Liver (tissue), 9 donors: ENCODE measurements around the gene PRAC1. TPM values are rescaled to one million over a fixed set of nuclear protein-coding genes. Genes with fewer than 3 reads are reported as not detected.

Experiments
- DNase-seq: peaks from one replicate; pipeline ENCODE4 v3.0.0-alpha.2; 2017; ENCODE audit warnings: low spot score
- H3K27ac ChIP-seq, 2 donors: one replicate each; pipeline ENCODE4 v1.7.0; 2013; ENCODE audit warnings: inconsistent platforms in 2 of 2, low read length in 2 of 2, control low read depth in 1 of 2, low read depth in 1 of 2, mild to moderate bottlenecking in 1 of 2
- H3K27me3 ChIP-seq, 4 donors: one replicate each; pipeline versions ENCODE4 v1.6.1 to v1.7.0; 2013; ENCODE audit warnings: low read length in 3 of 4, inconsistent platforms in 1 of 4, mild to moderate bottlenecking in 1 of 4, moderate library complexity in 1 of 4; ENCODE audit not compliant: control insufficient read depth in 4 of 4, insufficient read depth in 4 of 4
- H3K36me3 ChIP-seq, 4 donors: one replicate each; pipeline versions ENCODE4 v1.6.1 to v1.7.0; 2013; ENCODE audit warnings: low read length in 3 of 4, mild to moderate bottlenecking in 3 of 4, low read depth in 1 of 4, moderate library complexity in 1 of 4; ENCODE audit not compliant: control insufficient read depth in 4 of 4, insufficient read depth in 3 of 4
- H3K4me1 ChIP-seq, 4 donors: one replicate each; pipeline versions ENCODE4 v1.6.1 to v1.7.0; 2013; ENCODE audit warnings: low read length in 3 of 4, mild to moderate bottlenecking in 3 of 4, moderate library complexity in 1 of 4; ENCODE audit not compliant: control insufficient read depth in 4 of 4, insufficient read depth in 4 of 4
- H3K4me3 ChIP-seq, 3 donors: one replicate each; pipeline versions ENCODE4 v1.6.1 to v1.7.0; 2013; ENCODE audit warnings: low read length in 3 of 3, control low read depth in 1 of 3, low read depth in 1 of 3, mild to moderate bottlenecking in 1 of 3
- H3K9ac ChIP-seq, 2 donors: one replicate each; pipeline ENCODE4 v1.7.0; 2013; ENCODE audit warnings: low read length in 2 of 2, mild to moderate bottlenecking in 2 of 2, moderate library complexity in 2 of 2, control low read depth in 1 of 2, low read depth in 1 of 2
- H3K9me3 ChIP-seq, 4 donors: one replicate each; pipeline versions ENCODE4 v1.6.1 to v1.7.0; 2013; ENCODE audit warnings: low read length in 3 of 4; ENCODE audit not compliant: control insufficient read depth in 4 of 4
- EGR1 ChIP-seq, 2 donors: IDR thresholded peaks; 2 replicates each; pipeline ENCODE4 v1.6.1; 2016 to 2018; ENCODE audit warnings: antibody characterized with exemption in 2 of 2, low read depth in 2 of 2
- FOXA1 ChIP-seq: IDR thresholded peaks from 2 replicates; pipeline ENCODE4 v1.6.1; 2016; ENCODE audit warnings: antibody characterized with exemption
- FOXA2 ChIP-seq: IDR thresholded peaks from 2 replicates; pipeline ENCODE4 v1.6.1; 2016; ENCODE audit warnings: antibody characterized with exemption
- GABPA ChIP-seq, 2 donors: IDR thresholded peaks in 1 of 2; conservative IDR thresholded peaks in 1 of 2; 2 replicates each; pipeline ENCODE4 v1.6.1; 2016; ENCODE audit warnings: antibody characterized with exemption in 2 of 2, mild to moderate bottlenecking in 1 of 2, moderate library complexity in 1 of 2
- HNF4A ChIP-seq, 2 donors: conservative IDR thresholded peaks; 2 replicates each; pipeline ENCODE4 v1.6.1; 2016; ENCODE audit warnings: antibody characterized with exemption in 2 of 2, mild to moderate bottlenecking in 2 of 2
- HNF4G ChIP-seq: IDR thresholded peaks from 2 replicates; pipeline ENCODE4 v1.6.1; 2016; ENCODE audit warnings: antibody characterized with exemption
- NR2F2 ChIP-seq: IDR thresholded peaks from 2 replicates; pipeline ENCODE4 v1.6.1; 2016; ENCODE audit warnings: antibody characterized with exemption
- RAD21 ChIP-seq, 2 donors: IDR thresholded peaks; 2 replicates each; pipeline ENCODE4 v1.6.1; 2016; ENCODE audit warnings: antibody characterized with exemption in 2 of 2, mild to moderate bottlenecking in 2 of 2
- SP1 ChIP-seq: IDR thresholded peaks from 2 replicates; pipeline ENCODE4 v1.6.1; 2018; ENCODE audit warnings: antibody characterized with exemption, mild to moderate bottlenecking
- TAF1 ChIP-seq: conservative IDR thresholded peaks from 2 replicates; pipeline ENCODE4 v1.6.1; 2016; ENCODE audit warnings: antibody characterized with exemption, mild to moderate bottlenecking
- YY1 ChIP-seq: IDR thresholded peaks from 2 replicates; pipeline ENCODE4 v1.6.1; 2016; ENCODE audit warnings: antibody characterized with exemption, mild to moderate bottlenecking
- WGBS: extraction: QIAGEN DNeasy Blood & Tissue Kit; methylation state at CpG from one replicate; pipeline ENCODE4 v1.1.7; 2013; 5-methylcytosine and 5-hydroxymethylcytosine counted together
- polyA plus RNA-seq, 2 donors: library from polyadenylated mRNA; stranded (reverse) in 1 of 2; unstranded in 1 of 2; fragments of 200-250 nt in 1 of 2; fragments of >200 nt in 1 of 2; fragmentation: Nextera tagmentation in 1 of 2; extraction: Ambion mirVana in 1 of 2; gene quantifications; one replicate each; pipeline versions ENCODE4 v1.2.1 to v1.2.3, GENCODE V29; 2013 to 2015
- total RNA-seq, 2 donors: library from RNA; depleted of rRNA; stranded (reverse); fragments of >200 nt; gene quantifications; one replicate each; pipeline ENCODE4 v1.2.3, GENCODE V29; 2014
- TF ChIP-seq, protein P1 (sequence below): IDR thresholded peaks from 2 replicates; pipeline ENCODE4 v1.6.1; 2016; ENCODE audit warnings: antibody characterized with exemption, mild to moderate bottlenecking
- TF ChIP-seq, protein P2 (sequence below): IDR thresholded peaks from 2 replicates; pipeline ENCODE4 v1.6.1; 2016; ENCODE audit warnings: antibody characterized with exemption
- TF ChIP-seq, protein P3 (sequence below): IDR thresholded peaks from 2 replicates; pipeline ENCODE4 v1.6.1; 2016; ENCODE audit warnings: antibody characterized with exemption
- TF ChIP-seq, protein P4 (sequence below): IDR thresholded peaks from 2 replicates; pipeline ENCODE4 v1.6.1; 2016; ENCODE audit warnings: antibody characterized with exemption
- TF ChIP-seq, protein P5 (sequence below): fragments of 150-350 bp; IDR thresholded peaks from 2 replicates; pipeline ENCODE4 v1.5.1; 2017; ENCODE audit warnings: improper control_type of control experiment, low read depth, low read length; ENCODE audit not compliant: missing input control
- donor health status: healthy.
- donor health status: healthy.
- donor health status: healthy.
- donor health status: healthy.
- donor health status: healthy.

Gene PRAC1
- total and polyA plus RNA-seq, 4 donors: not detected

DNA sequence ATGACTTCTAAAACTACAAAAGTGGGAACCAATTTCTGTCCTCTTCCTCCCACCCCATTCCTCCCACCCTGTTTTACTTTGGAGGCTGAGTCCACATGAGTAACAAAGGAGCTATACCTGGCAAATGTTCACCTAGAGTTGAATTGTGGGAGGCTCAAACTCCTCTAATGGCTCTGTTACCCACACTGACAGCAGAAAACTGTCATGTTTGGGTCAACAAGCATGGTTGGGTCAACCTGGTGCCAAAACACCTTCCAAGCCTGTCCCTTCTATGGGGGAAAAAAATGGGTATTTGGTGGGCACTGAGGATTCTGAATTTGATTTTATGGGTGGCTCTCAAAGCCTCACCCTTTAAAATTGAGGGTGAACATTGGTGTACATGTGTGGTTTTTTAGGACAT lies 18.2 kb upstream of the PRAC1 start:
- Histone ChIP-seq H3K4me1 (peaks cover 0 to 4% (median 0%) of the 10 kb centered on the region in 4 donors), H3K9ac (no peak overlapping the region), H3K36me3 (no peaks in the 10 kb centered on the region), H3K27me3 (peaks cover 12 to 37% (median 22%) of the 10 kb centered on the region in 4 donors), H3K9me3 (peaks cover 0 to 3% (median 0%) of the 10 kb centered on the region in 4 donors), H3K27ac (no peak overlapping the region), H3K4me3 (no peak overlapping the region)
- DNase-seq: no peak
- no peak for TF ChIP-seq HNF4G
- TF ChIP-seq GABPA (IDR thresholded peaks at IDR 0.05 in 1 of 2, conservative IDR thresholded peaks at IDR 0.05 in 1 of 2): no peak
- TF ChIP-seq YY1: no peak
- no peak for TF ChIP-seq TAF1
- TF ChIP-seq, protein P1, sequence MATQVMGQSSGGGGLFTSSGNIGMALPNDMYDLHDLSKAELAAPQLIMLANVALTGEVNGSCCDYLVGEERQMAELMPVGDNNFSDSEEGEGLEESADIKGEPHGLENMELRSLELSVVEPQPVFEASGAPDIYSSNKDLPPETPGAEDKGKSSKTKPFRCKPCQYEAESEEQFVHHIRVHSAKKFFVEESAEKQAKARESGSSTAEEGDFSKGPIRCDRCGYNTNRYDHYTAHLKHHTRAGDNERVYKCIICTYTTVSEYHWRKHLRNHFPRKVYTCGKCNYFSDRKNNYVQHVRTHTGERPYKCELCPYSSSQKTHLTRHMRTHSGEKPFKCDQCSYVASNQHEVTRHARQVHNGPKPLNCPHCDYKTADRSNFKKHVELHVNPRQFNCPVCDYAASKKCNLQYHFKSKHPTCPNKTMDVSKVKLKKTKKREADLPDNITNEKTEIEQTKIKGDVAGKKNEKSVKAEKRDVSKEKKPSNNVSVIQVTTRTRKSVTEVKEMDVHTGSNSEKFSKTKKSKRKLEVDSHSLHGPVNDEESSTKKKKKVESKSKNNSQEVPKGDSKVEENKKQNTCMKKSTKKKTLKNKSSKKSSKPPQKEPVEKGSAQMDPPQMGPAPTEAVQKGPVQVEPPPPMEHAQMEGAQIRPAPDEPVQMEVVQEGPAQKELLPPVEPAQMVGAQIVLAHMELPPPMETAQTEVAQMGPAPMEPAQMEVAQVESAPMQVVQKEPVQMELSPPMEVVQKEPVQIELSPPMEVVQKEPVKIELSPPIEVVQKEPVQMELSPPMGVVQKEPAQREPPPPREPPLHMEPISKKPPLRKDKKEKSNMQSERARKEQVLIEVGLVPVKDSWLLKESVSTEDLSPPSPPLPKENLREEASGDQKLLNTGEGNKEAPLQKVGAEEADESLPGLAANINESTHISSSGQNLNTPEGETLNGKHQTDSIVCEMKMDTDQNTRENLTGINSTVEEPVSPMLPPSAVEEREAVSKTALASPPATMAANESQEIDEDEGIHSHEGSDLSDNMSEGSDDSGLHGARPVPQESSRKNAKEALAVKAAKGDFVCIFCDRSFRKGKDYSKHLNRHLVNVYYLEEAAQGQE: no peak
- TF ChIP-seq FOXA2: no peak
- no peak for TF ChIP-seq NR2F2
- no peak for TF ChIP-seq RAD21 (IDR thresholded peaks at IDR 0.05)
- no peak for TF ChIP-seq FOXA1

DNA sequence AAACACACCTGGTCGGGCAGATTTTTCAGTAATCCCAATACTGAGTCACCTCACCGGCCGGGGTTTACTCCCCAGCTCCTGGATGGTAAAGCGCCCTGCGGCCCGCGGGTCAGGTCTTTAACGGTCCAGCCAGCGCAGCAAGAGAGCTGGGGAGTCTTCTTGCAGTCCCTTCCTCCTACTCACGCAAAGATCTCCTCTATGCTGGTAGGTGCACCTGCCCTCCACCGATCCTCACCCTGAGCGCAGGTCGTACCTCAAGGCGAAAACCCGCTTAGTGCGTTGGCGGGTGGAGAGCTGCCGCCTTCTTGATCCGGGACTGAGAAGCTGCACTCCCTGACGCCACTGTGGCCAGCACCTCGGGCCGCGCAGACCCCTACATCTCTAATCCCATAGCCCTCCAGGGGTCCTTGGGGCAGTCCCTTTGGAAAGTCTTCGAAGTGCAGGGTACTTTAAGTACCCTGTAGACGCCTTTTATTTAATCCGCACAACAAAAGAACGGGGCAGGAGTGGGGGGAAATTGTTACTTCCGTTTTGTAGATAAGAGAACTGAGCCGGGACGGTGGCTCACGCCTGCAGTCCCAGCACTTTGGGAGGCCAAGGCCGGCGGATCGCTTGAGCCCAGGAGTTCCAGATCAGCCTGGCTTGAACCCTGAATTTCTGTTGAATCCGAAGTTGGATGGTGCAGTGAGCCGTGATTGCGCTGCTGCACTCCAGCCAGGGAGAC lies 16.6 kb upstream of the PRAC1 start:
- peaks cover 0 to 3% (median 0%) of the 10 kb centered on the region in 4 donors for H3K9me3 ChIP-seq
- no peak overlapping the region for H3K9ac ChIP-seq
- H3K27me3 ChIP-seq: peaks cover 7 to 43% (median 22%) of the 10 kb centered on the region in 4 donors
- H3K27ac ChIP-seq: no peak overlapping the region
- WGBS: 9% methylated on average over 37 of the region's 37 CpGs
- DNase-seq: no peak
- H3K36me3 ChIP-seq: no peaks in the 10 kb centered on the region
- TF ChIP-seq, protein P2, sequence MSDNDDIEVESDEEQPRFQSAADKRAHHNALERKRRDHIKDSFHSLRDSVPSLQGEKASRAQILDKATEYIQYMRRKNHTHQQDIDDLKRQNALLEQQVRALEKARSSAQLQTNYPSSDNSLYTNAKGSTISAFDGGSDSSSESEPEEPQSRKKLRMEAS: no peak
- peaks cover 0 to 4% (median 0%) of the 10 kb centered on the region in 4 donors for H3K4me1 ChIP-seq
- no peak overlapping the region for H3K4me3 ChIP-seq

DNA sequence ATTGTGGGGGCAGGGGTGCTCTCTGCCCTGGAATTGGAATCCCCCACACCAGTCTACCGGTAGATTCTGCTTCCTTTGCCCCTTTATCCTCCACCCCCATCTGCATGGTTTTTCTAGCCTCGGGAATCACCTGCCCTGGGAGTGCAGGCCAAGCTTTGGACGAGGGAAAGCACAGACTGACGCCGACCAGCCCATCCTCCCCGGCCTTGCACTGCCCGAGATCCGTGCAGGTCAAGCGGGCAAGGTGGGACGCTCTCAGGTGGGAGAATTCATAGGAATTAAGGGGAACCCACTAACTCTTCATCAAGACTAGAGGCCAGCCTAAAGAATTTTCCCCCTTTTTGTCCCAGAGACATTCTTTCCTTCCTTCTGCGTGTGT lies 16.1 kb upstream of the PRAC1 start:
- no peaks in the 10 kb centered on the region for H3K36me3 ChIP-seq
- no peak for DNase-seq
- 9% methylated on average over 11 of the region's 11 CpGs for WGBS
- H3K27ac ChIP-seq: no peak overlapping the region
- no peak overlapping the region for H3K4me3 ChIP-seq
- H3K9ac ChIP-seq: no peak overlapping the region
- H3K27me3 ChIP-seq: peaks cover 7 to 41% (median 23%) of the 10 kb centered on the region in 4 donors
- H3K4me1 ChIP-seq: peaks cover 0 to 4% (median 0%) of the 10 kb centered on the region in 4 donors
- peaks cover 0 to 3% (median 0%) of the 10 kb centered on the region in 4 donors for H3K9me3 ChIP-seq
- TF ChIP-seq HNF4A (conservative IDR thresholded peaks at IDR 0.05) (no peak), FOXA2 (no peak), EGR1 (IDR thresholded peaks at IDR 0.05; ENCODE audit: low read depth in 2 of 2) (no peak), GABPA (IDR thresholded peaks at IDR 0.05 in 1 of 2, conservative IDR thresholded peaks at IDR 0.05 in 1 of 2) (no peak), NR2F2 (no peak), SP1 (no peak)
- TF ChIP-seq, protein P3, sequence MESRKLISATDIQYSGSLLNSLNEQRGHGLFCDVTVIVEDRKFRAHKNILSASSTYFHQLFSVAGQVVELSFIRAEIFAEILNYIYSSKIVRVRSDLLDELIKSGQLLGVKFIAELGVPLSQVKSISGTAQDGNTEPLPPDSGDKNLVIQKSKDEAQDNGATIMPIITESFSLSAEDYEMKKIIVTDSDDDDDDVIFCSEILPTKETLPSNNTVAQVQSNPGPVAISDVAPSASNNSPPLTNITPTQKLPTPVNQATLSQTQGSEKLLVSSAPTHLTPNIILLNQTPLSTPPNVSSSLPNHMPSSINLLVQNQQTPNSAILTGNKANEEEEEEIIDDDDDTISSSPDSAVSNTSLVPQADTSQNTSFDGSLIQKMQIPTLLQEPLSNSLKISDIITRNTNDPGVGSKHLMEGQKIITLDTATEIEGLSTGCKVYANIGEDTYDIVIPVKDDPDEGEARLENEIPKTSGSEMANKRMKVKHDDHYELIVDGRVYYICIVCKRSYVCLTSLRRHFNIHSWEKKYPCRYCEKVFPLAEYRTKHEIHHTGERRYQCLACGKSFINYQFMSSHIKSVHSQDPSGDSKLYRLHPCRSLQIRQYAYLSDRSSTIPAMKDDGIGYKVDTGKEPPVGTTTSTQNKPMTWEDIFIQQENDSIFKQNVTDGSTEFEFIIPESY: no peak
- TF ChIP-seq, protein P2: no peak
- TF ChIP-seq, protein P4, sequence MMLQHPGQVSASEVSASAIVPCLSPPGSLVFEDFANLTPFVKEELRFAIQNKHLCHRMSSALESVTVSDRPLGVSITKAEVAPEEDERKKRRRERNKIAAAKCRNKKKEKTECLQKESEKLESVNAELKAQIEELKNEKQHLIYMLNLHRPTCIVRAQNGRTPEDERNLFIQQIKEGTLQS: no peak
- TF ChIP-seq, protein P5, sequence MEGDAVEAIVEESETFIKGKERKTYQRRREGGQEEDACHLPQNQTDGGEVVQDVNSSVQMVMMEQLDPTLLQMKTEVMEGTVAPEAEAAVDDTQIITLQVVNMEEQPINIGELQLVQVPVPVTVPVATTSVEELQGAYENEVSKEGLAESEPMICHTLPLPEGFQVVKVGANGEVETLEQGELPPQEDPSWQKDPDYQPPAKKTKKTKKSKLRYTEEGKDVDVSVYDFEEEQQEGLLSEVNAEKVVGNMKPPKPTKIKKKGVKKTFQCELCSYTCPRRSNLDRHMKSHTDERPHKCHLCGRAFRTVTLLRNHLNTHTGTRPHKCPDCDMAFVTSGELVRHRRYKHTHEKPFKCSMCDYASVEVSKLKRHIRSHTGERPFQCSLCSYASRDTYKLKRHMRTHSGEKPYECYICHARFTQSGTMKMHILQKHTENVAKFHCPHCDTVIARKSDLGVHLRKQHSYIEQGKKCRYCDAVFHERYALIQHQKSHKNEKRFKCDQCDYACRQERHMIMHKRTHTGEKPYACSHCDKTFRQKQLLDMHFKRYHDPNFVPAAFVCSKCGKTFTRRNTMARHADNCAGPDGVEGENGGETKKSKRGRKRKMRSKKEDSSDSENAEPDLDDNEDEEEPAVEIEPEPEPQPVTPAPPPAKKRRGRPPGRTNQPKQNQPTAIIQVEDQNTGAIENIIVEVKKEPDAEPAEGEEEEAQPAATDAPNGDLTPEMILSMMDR: no peak
